KG1 (cell line): Measurements from ENCODE around the gene ZNF620.
A peak's percentile ranks its signal among the peaks of the same experiment; 100 is the strongest.
"Not testable (repeated sequence)": the region's sequence is repeated elsewhere in the genome, so short reads cannot be mapped to it uniquely, and the experiment has no call there.

Source experiments
- DNase-seq: peaks from one replicate; lab custom pipeline; 2025; lab: John Stamatoyannopoulos, UW

Gene ZNF620

GRCh38 chr3:40505599-40506462 is at the start of gene ZNF620:
TSS of gene ZNF620 (plus strand) at chr3:40506039. CDS start at chr3:40506353, 314 bp downstream.
- no peak for DNase-seq

DNA sequence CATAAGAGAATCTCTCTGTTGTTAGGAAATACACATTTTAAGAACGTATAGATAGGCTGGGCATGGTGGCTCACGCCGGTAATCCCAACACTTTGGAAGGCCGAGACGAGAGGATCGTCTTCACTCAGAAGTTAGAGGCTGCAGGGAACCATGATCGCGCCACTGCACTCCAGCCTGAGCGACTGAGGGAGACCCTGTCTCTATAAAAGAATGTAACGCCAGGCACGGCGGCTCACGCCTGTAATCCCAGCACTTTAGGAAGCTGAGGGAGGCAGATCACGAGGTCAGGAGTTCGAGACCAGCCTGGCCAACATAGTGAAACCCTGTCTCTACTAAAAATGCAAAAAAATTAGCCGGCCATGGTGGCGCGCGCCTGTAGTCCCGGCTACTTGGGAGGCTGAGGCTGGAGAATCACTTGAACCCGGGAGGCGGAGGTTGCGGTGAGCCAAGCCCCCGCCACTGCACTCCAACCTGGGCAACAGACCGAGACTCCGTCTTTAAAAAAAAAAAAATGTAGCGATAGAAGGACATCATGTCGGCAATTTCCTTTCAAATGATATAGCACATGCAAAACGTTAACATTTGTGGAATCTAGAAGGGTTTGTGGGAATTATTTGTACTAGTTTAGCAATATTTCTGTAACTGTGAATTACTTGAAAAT is 49.4 kb upstream of the ZNF620 start:
- DNase-seq: no peak

DNA sequence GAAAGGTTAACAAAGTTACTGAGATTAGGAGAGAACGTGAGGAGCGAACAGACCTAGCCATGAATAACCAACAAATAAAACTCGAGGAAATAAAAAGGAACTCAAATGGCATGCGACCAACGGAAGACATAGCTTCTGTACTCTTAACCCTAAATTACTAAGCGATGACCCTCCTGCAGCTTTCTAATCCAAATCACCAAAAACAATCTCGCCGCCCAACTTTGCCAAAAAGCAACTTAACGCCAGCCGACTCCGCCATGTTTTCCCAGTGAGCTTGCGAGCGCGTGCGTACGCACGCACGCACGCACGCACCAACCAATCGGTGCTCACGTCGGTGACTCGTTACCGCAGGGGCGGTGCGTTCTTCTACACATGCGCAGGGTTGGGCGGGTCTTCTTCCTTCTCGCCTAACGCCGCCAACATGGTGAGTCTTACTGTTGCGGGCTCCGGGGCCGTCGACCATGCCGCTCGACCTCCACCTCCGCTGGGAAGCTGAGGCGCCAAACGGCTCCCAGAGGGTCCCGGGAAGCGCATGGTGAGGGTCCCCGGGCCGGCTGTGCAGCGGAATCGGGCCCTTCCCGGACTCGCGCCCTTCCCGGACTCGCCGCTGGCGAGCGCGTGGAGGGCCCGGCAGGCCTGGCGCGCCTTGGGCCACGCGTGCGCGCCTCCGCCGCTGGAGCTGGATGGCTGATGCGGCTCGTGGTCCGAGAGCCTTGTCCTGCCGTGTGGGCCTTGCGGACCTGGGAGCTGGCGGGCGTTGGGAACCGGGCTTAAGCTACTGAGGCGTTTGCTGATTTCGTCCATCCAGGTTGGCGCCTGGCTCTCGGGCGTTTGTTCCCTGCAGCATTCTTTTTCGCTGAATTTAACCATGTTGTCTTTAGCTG is 48.7 kb upstream of the ZNF620 start, which contains the start of gene RPL14:
Gene RPL14 (plus strand): TSS at position 400 of the 884 bp plus-strand sequence. CDS start 133 bp downstream, at position 533.
- peak; percentile 83 for DNase-seq

- no peak for DNase-seq
Measured at GRCh38 chr3:40458473-40458872, 47.4 kb upstream of the ZNF620 start.

DNA sequence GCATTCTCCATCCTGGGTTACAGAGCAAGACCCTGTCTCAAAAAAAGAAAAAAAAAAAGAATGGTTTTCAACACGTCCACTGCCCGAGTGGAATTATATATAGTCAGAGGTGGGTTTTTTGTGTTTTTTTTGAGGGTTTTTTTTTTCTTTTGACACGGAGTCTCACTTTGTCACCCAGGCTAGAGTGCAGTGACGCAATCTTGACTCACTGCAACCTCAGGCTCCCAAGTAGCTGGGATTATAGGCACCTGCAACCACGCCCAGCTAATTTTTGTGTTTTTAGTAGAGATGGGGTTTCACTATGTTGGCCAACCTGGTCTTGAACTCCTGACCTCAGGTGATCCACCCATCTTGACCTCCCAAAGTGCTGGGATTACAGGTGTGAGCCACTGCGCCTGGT is 45.4 kb upstream of the ZNF620 start:
- DNase-seq: not testable (repeated sequence)

GRCh38 chr3:40461161-40461560 is 44.7 kb upstream of the ZNF620 start:
- no peak for DNase-seq

DNA sequence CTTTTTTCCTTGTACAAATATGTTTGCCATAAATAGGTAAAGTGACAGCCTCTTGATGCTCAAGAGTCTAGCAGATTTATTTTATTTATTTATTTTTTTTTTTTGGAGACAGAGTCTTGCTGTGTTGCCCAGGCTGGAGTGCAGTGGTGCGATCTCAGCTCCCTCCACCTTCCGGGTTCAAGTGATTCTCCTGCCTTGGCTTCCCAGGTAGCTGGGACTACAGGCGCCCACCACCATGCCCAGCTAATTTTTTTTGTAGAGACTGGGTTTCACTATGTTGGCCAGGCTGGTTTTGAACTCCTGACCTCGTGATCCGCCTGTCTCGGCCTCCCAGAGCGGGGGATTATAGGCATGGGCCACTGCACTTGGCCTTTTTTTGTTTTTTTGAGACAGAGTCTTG is 43.0 kb upstream of the ZNF620 start:
- DNase-seq: not testable (repeated sequence)

DNA sequence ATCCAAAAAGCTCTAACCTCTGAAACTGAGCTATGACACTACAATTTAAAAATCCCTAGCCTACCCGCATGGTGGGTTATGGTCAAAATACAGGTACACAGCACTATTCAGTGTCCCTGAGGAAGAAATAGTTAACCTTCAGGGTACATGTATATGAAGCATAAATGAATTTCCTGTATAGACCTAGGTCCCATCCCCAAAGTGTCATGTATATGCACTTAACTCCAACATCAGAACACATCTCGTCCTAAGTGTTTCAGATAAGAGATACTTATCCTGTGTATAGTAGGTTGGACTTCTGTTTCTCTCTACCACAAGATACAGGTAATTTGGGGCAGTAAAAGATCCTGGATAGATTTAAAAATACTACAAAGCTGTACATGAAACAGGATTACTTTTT is 42.3 kb upstream of the ZNF620 start:
- DNase-seq: no peak

DNA sequence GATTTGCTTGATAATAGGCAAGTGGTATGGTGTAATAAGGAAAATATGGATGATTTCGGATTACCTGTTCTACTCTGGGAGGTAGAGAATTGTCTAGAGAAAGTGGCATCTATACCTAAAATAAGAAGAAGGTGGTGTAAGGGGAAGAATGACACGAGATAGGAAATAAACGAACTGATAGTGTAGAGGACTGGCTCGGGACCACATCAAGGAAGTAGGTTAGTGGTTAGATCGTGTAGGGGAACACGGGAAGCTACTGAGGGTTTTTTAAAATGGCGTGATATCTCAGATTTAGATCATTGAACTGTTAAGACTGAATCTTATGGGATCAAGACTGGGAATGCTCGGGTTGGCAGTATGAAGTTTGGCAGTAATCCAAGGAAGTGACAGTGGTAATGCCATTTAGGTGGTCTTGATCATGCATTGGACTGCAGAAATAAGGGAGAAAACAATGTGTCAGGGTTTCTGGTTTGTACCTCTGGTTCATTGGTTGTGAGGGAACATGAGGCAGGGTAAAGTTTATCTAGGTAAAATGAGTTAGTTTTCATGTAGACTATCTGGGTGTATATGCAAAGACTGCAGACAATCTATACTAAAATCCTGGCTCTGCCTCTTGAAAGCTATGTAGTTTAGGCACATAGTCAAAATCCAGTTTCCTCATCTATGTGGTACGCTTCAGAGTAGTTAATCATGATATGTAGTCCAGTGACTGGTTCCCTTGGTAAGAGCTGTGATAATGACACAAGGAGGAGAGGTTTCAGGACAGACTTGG is 41.3 kb upstream of the ZNF620 start:
- DNase-seq: no peak

GRCh38 chr3:40465111-40465407 is 40.8 kb upstream of the ZNF620 start:
- DNase-seq: no peak

DNA sequence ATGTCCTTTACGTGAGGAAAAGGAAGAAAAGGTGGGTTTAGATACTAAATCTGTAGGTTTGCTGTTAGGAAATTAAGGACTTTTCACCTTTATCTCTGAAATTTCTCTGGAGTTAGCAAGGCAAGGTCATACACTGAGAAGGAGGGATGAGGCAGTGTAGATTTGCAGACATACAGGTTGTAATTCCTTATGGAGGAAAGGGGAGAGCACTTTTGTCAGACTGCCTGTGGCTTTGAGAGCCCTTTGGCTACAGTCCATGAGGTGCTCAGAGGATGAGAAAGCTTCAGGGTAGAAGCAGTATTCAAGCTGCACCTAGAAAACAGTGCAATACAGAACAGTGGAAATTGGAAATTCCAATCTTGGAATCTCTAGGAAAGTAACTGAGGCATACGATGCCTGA is 40.4 kb upstream of the ZNF620 start:
- DNase-seq: no peak

DNA sequence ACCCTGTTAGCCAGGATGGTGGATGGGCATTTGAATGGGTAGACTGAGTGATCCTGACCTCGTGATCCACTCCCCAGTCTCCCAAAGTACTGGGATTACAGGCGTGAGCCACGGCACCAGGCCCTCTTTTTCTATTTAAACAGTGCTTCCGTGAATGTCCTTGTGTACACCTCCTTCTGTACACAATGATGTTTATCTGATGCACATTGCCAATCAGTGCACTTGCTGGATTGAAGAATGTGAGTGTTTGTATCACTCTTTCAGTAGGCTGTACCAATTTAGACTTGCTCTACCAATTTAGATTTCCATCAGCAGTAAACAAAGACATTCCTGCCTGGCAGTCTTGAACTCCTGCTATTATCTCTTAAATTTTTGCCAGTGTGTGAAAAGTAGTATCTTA is 37.8 kb upstream of the ZNF620 start:
- DNase-seq: no peak

GRCh38 chr3:40470701-40471100 is 35.1 kb upstream of the ZNF620 start:
- DNase-seq: no peak

GRCh38 chr3:40476478-40477470 is 29.1 kb upstream of the ZNF620 start, which contains the start of gene ZNF619:
TSS of gene ZNF619 (plus strand) at chr3:40477122. CDS start at chr3:40477980, 858 bp downstream.
- peak; percentile 59 for DNase-seq

DNA sequence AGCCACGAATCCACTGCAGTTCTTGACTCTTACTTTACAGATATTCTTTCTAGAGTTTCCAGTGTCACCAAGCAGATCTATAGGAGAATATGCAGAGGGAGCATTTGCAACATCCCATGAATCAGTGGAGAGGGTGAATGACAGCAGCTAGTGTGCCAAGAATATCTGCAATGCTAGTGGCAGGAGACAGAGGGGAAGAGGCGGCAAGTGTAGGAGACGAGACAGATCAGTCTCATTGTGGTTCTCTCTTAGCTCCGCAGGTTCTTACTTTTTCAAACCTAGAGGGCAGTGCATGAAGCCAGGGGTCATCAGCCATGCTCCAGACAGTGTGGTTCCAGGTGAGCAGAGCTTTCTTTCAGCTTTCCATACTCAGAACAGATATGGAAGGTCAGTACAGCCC is 28.2 kb upstream of the ZNF620 start:
- no peak for DNase-seq

DNA sequence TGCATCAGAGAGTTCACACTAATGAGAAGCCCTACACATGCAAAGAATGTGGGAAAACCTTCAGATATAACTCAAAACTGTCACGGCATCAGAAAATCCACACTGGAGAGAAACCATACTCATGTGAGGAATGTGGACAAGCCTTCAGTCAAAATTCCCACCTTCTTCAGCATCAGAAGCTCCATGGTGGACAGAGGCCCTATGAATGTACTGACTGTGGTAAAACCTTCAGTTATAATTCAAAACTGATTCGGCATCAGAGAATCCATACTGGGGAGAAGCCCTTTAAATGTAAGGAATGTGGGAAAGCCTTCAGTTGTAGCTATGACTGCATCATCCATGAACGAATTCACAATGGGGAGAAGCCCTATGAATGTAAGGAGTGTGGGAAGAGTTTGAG is 18.7 kb upstream of the ZNF620 start:
- no peak for DNase-seq

DNA sequence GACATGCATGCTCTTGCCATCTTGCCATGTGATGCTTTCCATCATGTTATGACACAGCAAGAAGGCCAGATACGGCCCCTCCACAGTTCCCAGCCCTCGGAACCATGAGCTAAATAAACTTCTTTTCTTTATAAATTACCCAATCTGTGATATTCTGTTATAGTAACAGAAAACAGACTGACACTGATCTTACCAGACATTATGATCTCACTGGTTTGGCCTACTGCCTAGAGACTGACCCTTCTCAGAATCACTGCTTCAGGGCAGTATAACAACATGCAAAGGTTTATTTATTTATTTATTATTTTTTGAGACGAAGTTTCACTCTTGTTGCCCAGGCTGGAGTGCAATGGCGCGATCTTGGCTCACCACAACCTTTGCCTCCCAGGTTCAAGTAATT is 14.9 kb upstream of the ZNF620 start:
- no peak for DNase-seq

- DNase-seq: no peak
Measured at GRCh38 chr3:40494698-40495097, 11.1 kb upstream of the ZNF620 start.

DNA sequence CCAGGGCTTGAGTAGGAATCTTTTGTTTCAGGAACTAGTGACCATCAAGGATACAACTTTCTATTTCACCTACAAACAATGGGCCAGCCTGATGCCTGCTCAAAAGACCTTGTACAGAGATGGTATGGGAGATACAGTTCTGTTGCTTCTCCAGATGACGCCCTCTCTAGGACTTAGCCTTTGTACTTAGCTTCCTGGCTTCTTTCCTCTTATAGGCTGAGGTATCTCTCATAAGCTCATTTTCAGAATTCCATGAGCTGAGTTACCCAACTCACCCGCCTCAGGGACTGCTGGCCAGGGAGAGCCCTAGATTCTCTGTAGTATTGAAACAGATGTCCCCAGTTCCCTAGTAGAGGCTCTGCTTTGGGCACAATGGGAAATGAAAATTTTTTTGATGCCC is 8.6 kb upstream of the ZNF620 start:
- DNase-seq: no peak

- DNase-seq: no peak
Measured at GRCh38 chr3:40499952-40500351, 5.9 kb upstream of the ZNF620 start.
